DOHH2 (cell line): ENCODE data around the gene LRRN2.

Source experiments
- CTCF ChIP-seq: fragments of 200-600 bp; sonication (generic); IDR thresholded peaks from one replicate; pipeline ENCODE4 v1.5.1; 2014; ENCODE audit warnings: antibody characterized with exemption, mild to moderate bottlenecking, low read depth, low read length; ENCODE audit not compliant: poor library complexity, severe bottlenecking
- EZH2phosphoT487 ChIP-seq: fragments of 200-600 bp; sonication (generic); IDR thresholded peaks from 2 replicates; pipeline ENCODE4 v1.6.1; 2017; ENCODE audit warnings: borderline replicate concordance, mild to moderate bottlenecking, antibody characterized with exemption, low read length, moderate library complexity, mixed read lengths

- TF ChIP-seq CTCF (no peak), EZH2phosphoT487 (no peak)
These were observed 86.4 kb downstream of the LRRN2 start for GRCh38 chr1:204599098-204599497.
